HG03558 (cell line): ENCODE data around the gene EVL.

ENCODE experiments used
- ATAC-seq: cut with Tn5 transposase; IDR thresholded peaks from one replicate; pipeline ENCODE4 v1.9.1; 2021; ENCODE audit warnings: moderate number of reproducible peaks; ENCODE audit not compliant: unreplicated experiment; ENCODE audit errors: extremely low read depth

The EVL gene

DNA sequence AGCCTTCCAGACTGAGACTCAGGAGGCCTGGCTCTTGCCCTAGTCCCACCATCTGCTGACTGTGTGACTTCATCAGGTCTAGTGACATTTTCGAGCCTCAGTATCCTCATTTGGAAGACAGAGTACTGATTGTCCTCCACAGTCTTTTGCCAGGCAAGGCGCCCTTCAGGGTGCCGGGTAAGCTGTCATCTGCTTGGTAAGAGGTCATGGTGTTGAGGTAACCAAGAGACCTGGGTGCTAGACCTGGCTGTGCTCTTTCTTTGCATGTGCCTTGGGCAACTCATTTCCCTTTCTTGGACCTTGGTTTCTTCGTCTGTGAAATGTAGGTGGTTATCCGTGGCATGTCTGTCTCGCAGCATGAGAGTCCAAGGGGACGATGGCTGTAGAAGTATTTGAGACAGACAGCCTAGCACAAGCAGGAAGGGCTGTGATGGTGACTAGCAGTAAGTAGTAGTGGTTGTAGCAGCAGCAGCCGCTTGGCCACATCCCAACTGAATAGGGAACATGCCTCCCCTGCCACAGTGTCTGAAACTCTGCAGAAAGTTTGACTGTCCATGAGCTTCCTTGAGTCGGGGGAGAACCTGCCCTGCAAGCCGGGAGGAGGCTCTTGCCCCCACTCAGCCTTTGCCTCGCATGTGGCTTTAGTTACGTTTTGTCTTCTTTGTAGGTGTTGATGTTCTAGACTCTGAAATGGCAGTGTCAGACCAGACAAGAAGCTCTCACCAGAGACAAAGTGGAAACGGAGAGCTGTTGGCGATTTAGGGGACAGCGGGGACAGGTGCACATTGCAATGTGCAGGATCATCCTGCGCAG is 40.3 kb downstream of the EVL start:
- ATAC-seq = no peak

DNA sequence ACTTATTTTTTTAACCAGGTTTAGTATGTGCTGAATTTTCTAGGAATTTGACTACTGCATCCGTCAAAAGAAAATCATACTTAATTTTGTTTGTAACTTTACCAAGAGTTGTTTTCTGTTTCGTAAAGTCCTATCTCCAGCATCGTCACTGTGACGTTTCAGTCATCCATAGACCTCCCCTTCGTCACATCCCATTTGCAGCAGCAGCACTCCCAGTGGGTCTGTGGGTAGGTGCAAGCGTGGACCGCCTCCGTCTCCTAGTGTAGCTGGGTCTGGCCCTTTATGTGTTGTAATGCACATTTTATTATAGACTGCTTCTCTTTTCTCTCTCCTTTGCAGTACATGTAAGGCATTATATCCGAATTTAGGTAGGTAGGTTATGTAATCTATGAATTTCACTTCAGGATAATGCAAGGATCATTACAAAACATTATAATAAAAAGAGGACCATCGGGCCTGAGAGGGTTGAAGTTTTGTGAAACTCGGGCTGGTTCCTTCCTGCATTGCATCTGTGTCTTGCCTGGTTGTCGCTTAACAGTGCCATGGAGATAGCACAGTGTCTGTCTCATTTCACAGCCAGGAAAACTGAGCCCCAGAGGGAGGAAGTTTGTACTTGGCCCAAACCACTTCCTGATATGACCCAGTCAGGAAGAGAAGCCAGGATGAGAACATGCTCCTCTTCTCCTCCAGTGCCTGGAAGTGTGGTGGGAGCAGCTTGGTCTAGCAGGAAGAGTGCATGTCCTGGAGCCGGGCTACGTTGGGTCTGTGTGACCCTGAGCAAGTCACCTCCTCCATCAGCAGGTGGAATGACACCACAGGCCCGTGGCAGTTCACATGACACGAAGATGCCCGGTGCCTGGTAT is 41.3 kb downstream of the EVL start:
- ATAC-seq = no peak

DNA sequence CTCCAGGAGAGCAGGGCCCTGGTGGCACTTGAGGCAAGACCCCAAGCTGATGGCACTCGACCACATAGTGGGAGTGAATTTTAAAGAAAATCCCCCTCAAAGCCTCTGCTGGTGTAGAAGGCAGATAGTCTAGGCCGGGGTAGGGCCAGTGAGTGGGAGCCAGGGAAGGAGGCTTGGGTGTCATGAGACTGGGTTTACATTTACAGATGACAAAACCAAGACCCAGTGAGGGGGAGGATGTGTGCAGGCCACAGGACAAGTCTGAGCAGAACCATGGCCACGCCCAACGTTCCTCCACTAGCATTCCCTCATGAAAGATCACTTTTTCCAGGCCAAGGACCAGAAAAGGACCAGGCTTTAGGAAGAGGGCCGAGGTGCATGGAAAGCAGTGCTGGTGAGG is 42.0 kb downstream of the EVL start:
- ATAC-seq = no peak

DNA sequence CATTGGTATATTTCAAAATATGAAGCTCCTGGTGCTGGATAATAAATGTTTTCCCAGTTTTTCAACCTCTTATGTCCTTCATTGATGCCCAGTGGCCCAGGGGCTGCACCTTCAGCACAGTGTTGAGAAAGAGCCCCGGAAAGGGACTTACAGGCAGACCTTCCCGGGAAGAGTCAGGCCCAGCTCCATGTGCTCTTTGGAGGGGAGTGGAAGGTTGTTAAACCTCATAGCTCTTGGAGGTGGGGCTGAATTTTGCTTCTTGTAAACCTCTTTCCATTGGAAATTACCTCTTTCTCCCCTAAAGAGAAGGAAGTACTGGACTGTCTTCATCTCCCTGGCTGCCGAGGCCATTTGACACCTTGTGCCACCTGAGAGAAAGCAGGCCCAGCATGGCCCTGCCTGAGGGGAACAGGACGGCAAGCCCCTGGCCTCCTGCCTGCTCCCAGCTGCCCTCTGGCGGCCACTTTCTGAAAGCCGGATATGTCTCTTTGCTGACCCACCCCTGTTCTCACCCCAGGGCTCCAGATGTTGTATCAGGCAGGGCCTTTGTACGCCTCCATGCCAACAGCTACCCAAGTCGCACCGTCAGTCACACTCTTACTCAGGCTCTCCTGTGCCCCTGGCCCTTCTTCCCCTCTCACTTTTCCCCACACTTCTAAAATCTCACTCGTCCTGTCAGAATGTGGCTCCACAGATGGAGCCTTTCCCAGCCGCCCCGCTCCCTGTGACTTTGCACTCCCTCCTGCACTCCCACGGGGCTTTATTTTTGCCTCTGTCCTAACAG is 43.0 kb downstream of the EVL start:
- ATAC-seq = peak; percentile 45

DNA sequence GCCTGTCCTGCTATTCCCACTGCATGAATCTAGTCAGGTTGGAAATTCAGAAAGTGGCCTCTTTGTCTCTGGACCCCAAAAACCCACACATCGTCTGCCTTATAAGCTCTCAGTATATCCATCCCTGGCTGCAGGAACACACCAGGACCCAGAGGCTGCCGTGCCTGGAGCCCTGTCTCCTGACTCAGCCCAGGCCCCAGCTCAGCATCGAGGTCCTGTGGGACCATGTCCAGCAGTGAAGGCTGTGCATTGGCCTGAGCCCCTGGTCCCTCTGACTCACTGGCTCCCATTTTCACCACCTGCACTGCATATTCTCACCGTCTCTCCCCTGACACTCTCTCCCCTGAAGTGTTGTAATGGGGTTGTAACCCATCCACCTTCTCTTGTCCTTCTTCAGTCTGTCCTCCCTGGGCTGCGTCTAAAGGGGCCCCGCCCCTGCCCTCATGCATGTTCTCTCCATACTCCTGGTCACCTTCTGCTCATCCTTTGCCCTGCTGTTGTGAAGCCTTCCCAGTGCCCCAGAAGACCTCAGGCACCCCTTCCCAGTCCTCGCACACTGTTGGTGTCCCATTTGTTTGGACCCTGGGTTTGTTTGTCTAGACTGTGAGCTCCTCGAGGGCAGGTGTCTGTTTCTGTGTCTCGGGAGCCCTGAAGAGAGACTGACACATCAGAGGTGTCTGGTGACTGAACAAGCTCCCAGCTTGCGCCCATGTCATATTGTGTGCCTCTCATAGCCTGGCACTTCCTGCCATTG is 43.8 kb downstream of the EVL start:
- no peak for ATAC-seq

DNA sequence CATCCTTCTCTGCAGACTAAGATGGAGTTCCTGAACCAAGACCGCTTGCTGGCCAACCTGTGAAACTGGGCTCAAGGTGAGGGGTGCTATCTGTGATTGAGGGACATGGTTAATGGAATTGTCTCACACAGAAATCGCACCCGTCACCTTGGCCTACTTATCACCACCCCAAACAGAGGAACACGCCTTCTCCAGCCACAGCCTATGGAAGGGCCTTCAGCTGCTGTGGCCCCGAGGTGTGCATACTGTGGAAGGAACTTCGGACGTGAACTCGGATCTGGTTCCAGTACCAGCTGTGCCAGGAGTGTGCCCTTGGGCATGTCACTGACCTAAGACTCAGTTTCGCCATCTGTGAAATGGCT is 44.4 kb downstream of the EVL start:
- no peak for ATAC-seq

DNA sequence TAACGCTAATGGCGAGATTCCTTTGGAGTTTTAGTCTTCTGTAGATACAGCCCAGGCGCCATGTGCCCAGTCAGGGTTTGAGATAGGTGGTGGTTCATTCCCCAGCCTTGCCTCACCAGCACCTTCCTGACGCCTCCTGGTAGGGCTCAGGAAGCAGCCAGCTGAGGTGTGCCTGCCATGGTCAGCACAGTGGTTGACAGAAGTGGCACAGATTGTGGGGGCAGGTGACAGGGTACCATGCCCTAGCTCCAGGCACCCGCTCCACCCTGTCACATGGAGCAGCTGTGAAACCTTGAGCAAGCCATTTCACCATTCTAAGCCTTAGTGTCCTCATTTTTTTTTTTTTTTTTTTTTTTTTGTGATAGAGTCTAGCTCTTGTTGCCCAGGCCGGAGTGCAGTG is 45.6 kb downstream of the EVL start:
- ATAC-seq = no peak

DNA sequence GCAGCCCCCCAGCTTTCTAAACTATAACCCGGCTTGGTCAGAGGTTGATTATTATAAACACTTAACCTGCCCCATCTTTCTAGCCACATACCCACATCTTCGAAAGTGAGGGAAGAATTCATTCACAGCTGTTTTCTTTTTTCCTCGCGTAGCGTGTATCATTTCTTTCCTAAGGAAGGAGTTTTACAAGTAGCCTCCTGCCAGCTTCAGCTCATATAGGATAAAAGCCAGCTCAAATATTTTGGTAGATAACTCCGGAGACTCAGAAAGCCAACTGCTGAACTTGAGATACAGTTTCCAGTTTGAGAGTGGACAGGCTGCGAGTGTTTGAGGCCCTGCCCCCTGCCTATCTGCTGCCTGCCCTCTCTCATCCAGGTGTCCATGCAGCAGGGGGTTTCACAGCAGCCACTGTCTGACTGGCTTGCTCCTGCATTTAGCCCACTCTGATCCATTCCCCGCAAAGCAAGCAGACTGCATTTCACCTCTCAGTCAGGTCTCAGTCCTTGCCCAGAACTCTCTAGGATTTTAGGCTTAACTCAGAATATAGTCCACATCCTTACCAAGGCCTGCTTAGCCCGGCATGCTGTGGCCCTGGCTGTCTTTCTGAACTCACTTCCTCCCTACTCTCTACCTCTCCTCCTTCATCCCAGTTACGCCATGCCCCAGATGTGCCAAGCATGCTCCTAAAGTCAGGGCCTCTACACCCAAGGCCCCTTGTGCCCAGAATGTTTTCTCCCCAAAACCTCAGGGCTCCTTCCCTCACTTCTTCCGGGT is 46.9 kb downstream of the EVL start:
- ATAC-seq = no peak

DNA sequence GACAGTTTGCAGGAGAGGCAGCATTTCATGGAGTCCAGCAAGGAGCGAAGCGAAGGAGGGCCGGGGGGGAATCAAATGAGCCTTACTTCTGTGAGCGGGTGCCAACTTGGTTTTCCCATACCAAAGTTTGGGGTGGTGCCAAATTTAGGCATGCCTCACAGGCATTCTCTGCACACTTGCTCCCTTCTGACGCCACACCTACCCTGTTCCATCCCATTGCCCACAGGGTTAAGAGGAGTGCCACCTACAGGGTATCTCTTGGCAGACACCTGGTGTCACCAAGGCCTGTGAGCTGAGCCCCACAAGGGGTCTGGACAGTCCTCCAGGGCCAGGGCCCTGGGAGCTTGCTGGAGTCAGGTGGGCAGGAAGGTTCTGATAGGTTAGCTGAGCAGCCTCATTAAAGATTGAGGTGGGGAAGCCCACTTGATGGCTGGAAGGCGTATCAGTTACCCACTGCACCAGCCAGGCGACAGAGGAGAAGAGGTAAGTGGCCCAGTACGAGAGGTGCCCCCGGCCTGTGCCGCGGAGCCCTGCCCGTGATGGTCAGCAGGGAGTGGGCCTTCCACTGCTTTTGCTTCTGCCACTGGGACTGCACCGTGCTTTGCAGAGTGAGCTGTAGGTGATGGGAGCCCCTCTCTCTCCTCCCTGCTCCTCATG is 49.0 kb downstream of the EVL start:
- no peak for ATAC-seq

DNA sequence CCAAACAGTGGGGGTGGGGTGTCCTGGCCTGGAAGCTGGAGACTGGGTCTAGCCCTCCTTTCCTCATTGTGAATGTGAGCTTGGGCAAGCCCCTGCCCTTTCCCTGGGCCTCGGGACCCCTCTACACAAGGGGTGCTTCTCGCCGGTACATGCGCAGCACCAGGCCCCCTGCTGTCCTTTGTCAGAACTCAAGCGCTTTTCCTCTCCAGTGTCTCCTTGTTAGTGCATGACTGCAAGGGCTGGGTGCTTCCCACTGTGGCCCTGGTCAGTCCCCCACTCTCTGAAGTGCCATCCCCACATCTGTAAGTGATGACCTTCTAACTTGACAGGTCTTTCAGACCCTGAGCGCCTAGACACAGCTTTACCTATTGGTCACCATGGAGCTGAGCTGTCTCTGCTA is 50.0 kb downstream of the EVL start:
- no peak for ATAC-seq

DNA sequence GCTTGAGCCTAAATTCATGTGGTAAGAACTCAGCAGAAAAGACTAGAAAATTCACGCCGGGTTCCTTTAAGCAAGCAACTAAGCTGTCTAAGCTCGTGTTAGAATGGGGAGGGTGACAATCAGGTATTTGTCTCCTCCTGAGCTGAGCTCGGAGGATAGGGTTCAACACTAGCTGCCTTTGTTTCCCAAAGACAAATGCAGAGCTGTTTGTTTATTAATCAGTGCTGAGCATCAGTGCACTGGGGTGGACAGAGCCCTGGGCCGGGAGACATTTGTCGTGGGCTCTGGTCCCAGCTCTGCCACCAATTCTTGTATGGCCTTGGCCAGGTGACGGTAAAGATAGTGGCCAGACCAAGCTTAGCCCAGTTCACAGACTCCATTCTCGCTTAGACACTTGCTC is 50.5 kb downstream of the EVL start:
- ATAC-seq = no peak

DNA sequence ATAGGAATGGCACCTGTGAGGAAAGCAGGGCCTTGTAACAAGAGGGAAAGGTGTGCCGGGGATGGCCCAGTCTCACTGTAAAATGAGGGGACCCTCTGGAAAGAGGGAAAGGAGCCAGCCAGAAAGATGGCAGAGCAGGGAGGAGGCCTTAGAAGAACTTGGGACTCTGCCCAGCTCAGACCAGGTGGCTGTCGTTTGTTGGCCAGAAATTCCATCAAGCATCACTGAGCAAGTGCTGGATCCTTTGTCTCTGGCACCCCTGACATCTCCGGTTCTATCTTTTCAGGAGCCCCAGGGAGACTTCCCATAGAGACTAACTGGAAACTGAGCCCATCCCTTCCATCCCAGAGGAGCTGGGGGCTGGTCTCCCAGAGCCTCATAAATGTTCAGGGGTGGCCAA is 50.9 kb downstream of the EVL start:
- no peak for ATAC-seq

DNA sequence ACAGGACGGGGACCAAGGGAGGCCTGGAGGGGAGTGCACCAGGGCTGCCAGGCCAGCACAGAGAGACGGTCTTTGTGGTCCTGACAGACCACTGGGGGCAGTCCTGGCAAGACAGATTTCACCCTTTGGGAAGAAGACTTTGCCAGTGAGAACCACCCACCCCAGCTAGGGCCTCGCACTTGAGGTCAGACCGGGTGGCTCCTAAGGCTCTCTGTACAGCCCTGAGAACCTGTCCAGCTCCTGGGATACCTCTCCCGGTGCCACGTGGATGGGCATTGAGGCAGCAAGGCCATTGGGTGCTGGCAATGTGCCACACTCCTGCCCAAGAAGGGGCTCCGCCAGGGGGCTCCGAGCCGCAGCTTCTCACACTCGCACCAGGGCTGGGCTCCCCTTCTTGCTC is 51.8 kb downstream of the EVL start:
- no peak for ATAC-seq

DNA sequence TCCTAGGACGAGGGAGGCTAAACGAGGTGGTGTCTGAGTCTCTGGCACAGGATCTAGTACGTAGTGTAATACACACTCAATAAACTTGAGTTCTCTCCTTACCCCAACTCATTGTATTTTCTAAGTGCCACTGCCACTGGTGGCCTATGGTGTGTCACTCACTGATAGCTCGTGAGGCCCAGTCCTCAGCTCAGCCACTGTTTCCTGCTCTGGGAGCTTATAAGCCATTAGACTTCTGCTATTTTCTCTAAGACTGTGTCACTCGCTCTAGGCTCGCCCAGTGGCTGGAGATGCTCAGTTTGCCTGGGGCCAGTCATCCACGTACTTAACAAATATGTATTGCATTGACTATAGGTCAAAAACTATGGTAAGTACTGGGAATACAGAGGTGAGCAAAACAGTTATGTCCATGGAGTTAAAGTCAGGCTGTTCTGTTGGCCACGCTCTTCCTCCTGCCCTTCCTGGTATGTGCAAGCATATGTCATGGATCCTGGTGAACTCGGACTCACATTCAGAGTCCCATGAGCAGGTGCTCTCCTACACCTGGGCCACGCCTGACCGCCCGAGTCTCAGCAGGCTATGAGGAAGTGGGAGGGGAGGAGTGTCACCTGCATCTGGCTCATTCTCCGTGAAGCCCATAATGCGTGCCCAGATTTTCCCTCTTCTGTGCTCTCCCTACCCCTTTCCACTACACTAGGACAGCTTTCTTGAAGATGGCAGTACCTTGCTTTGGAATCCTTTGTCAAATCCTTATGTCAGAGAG is 52.6 kb downstream of the EVL start:
- ATAC-seq = no peak

DNA sequence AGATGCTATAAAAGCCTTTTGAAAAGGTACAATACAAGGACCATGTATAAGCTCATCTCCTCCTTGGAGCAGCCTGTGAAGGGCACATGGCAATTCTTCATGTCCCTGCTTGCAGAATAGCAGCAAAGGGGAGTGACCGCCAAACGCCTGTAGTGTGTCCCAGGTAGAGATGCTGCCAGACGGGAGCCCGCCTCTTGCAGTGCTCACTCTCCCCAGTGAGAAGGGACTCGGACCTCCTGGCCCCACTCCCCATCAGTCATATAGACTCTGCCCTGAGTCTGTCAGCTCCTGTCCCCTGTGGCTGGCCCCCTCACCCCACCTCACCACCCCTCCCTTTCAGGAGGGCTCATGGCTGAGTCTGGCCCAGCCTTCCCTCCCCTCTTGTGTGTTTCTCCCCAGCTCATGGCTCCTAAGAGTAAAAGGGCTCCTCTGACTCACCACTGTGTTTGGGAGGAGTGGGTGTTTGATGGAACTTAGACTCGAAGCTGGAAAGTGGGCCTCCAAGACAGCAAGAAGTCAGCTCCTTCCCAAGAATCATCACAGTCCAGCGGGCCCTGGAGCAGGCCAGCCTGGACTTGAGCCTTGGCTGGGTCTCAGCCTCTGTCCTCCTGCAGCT is 53.3 kb downstream of the EVL start:
- ATAC-seq = no peak

DNA sequence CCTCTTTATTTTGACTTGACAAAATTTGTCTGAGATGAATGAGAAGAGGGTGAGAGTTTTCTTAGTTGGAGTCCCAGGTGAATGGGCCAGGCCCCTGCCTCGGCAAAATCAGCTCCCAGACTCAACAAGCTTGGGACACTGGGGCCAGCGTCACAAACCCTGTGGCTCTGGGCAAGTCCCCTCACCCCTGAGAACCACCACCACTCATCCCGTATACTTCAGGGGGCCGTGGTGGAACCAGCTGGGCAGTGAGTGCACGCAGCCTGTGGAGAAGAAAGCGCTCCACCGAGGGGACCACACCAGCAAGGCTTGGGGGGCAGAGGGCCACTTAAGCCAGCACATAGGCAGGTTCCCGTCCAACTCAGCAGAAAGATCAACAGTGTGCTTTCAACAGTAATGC is 54.0 kb downstream of the EVL start:
- no peak for ATAC-seq

DNA sequence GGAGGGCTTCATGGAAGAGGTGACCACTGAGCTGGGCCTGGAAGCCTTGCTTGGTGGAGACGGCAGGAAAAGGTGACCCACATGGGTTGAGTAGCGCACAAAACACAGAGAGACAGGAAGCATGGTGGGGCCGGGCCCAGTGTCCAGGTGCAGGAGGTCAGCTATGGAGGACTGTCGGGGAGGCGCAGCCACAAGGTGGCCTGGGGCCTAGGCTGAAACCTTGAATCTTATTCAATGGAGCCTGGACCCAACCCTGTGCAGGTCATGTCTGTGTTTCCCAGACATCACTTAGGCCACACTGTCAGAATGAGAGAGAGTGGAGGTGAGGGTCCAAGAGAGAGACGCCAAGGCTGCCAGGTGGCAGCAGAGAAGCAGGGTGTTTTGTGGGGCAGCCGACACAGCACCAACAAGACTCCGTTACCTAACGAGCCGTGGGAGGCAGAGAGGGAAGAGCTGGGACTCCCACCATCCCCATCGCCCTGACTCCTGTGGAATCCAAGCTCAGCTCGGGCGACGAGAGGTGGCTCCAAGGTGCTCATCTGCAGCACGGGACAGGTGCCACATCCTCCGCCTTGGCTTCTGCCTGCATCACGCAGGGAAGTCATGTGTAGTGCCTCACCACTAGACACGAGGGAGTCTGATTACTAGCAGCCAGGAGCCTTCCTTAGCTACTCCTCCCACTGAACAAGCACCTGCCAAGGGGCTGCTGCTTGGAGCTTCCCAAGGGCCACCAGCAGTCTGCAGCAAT is 55.5 kb downstream of the EVL start:
- ATAC-seq = no peak
